Measurements from ENCODE around the gene CHD3.
A peak's percentile ranks its signal among the peaks of the same experiment; 100 is the strongest.

CHD3 gene

DNA sequence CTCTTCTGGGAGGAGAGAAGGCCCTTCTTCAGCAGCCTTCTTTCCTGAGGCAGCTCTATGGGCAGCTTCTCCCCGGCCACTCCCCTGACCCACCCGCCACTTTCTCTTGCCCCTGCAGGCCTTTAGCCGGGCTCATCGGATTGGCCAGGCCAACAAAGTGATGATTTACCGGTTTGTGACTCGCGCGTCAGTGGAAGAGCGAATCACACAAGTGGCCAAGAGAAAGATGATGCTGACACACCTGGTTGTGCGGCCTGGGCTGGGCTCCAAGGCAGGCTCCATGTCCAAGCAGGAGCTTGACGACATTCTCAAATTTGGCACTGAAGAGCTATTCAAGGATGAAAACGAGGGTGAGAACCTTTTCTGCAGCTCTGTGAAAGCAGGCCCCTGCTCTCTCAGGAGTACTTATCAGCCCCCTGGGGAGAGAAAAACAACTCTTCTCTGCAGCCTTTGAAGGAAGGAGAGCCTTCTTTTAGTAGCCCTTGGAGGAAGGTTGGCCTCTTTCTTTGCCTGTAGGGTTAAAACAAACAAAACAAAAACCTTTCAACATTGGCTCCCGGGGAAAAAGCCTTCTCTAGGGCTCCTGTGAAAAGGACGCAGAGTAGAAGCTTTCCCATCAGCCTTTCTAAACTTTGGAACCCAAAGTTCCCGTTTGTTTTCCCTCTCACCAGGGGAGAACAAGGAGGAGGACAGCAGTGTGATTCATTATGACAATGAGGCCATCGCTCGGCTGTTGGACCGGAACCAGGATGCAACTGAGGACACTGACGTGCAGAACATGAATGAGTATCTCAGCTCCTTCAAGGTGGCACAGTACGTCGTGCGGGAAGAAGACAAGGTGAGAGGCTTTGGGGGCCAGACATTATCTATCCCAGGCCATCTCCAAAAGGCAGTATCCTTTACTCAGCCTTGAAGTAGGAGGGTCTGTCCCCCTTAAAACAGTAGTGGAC, 14.8 kb downstream of the CHD3 start:
- DNase-seq: no peak

DNA sequence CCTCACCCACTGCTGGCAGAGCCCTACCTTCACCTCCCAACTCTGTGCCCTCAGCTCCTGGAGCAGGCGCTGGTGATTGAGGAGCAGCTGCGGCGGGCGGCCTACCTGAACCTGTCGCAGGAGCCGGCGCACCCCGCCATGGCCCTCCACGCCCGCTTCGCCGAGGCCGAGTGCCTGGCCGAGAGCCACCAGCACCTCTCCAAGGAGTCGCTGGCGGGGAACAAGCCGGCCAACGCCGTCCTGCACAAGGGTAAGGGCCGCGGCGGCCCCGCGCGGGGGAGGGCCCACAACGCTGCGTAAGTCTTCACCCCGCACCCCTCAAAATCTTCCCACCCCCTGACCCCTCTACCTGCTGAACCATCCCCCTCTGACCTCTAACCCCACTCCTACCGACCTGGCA, 20.5 kb downstream of the CHD3 start:
- no peak for DNase-seq

DNA sequence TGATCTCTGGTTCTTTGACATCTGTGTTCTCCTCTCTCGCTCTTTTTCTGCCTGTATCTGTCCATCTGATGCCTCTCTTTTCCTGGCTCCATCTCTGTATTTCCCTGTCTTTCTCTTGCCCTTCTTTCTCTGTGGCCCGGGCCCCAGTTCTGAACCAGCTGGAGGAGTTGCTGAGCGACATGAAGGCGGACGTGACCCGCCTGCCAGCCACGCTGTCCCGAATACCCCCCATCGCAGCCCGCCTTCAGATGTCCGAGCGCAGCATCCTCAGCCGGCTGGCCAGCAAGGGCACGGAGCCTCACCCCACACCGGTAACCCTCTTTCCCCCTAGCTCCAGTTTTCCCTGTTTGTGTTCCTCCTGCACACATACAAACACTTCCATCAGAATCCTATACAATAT, 21.7 kb downstream of the CHD3 start:
- DNase-seq: no peak

DNA sequence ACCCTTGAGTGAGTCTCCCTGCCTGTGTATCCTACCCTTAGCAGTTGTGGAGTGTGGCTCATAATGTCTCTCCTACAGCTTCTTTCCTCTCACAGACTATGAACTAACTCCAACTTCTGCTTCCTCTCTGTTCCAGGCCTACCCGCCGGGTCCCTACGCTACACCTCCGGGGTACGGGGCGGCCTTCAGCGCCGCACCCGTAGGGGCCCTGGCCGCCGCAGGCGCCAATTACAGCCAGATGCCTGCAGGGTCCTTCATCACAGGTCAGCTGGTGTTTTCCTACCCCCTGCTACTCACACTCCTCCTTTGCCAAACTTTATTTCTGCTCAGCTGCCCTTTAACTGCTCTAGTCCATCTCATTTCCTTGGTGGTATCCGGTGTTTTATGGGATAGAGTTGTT, 22.1 kb downstream of the CHD3 start:
- DNase-seq: no peak

DNA sequence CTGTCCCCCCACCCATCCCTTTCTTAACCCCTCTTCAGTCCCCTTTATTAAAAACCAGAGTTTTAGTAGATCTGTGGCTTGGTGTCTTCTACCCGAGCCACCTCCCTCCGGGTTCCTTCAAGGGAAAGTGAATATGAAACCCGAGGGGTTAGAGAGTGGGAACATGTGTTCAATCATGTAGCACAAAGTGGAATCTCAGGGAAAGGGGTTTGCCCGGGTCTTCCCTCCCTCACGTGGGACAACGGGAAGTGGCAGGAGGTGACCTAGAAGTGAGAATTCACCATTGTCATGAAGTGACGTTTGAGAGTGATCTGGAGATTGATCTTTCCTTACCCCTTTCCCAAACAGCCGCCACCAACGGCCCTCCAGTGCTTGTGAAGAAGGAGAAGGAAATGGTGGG, 22.5 kb downstream of the CHD3 start:
- DNase-seq: no peak

DNA sequence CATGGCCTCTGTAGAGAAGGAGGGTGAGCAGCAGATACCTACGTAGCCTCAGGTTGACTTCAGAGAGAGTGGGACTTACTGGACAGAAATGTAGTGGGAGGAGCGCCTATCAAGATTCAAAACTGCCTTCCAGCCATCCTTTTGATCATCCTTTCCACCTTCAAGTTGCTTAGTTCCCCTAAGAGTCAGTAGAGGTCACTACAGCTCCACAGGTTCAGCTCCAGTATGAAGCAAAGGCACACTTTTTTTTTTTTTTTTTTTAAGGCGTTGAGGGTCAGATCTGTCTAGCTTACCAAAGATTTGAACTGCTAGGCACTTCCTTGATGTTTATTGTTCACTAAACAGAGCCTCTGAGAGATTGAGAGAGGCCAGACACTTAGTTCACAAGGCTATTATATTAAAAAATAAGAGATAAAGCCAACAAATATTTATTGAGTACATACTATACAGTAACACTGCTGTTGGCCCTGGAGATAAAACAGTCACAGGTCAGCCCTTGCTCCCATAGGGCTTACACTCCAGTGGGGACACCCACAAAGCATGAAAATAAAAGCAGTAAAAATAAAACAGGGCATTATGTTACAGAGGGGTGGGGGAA, 24.4 kb downstream of the CHD3 start:
- DNase-seq: peak; percentile 47

DNA sequence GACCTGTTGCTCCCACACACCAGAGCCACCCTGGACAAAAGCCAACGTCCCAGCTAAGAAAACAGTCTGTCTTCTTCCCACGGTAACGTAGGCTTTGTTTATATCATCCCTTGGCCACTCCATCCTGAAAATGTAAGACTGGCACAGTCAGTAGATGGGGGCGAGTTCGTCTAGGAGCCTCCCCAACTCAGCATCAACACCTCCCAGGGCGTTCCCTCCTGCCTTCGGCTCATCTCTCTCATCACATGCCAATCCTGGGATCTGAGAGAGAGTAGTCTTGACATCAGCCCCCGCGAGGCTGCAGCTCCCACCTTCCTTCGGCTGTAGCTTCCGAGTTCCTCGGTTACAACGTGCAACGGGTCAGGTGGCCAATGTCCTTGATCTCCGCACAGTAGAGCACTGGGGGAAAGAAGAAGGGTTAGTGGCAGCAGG, 26.6 kb downstream of the CHD3 start:
- no peak for DNase-seq

DNA sequence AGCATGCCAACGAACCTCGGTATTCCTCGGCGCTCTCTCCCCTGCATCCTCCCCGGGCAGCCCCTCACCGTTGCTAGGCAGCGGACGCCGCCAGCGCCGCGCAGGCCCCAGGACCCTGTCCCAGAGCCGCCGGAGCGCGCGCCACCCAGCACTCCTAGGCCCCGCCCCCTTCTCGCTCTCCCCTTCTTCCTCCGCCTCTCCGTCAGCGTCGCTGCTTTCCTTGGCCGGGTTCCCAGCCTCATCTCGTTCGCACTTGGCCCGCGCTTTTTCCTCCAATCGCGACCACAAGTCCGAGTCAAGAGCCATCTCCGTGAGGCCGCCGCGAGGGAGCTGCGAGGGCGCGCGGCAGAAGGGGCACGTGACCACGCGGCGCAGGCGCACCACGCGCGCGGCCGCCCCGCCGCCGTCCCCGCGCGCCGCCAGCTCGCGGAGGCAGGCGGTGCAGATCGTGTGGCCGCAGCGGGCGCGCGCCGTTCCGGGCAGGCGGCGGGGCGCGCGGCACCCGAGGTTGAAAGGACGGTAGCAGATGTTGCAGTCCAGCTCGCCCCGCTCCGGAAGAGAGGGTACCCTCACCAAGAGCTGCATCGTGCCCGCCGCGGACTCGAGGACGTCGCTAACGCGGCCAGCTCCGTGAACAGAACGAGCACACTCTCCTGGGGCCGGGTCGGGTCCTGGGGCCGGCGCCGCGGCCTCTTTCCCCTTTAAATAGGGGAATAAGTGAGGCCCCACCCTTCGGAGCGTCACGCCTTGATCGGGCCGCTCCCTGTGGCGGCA, 27.2 kb downstream of the CHD3 start, which contains the start of gene RNF227:
TSS of gene RNF227 (minus strand) at position 679 of the 774 bp plus-strand sequence. CDS start at position 585, 94 bp downstream.
- peak; percentile 95 for DNase-seq

DNA sequence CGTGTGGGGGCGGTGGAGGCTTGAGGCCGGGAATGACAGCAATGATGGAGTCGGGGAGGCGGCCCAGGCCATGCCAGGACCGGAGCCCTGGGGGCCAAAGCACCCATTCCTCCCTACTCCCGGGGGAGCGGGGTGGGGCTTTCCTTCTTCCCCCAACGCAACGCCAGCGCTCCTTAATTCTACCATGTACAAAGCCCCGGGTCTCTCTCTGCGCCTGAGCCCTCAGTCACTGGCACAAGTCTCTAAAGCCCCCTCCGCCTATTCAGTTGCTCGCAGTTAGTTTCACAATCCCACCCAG, 27.7 kb downstream of the CHD3 start:
- no peak for DNase-seq

DNA sequence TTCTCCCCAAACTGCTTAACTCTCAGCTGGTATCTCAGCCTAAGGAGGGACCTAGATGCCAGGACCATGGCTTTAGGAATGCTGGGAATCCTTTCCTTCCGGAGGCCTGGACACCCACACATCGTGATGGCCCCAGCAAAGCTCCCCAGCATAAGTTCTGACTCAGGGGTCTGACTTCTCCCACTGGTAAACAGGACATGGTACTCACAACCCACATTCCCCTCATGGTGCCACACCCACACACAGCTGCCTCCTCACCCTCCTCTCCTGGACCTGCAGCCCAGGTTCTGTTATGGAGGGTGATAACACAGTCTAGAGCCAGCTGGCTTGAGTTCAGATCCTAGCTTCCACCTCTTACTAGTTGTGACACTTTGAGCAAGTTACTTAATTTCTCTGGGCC, 28.2 kb downstream of the CHD3 start:
- no peak for DNase-seq

DNA sequence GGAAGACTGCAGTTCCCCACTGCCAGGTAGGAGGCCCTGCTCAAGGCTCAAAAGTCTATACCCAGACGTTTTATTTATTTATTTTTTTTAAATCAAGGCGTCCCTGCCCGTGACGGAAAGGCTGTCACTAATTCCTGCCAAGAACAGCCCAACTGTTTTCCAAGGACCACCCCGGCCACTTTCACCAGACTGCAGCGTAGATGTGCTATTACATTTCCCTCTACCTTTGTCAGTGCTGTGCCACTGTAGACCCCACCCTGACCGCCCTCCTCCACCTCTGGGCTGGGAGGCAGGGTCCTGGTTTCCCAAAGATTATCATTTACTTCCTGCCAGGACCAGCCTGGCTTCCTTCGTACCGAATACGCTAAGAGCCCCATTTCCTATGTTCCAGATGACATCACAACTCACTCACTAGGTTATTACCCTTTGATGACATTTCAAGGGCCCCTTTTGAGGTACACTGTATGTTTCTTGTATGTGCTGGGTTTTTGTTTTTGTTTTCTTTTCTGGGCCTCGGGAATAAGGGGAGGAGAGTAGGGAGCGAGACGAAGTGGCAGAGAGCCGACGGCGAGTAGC, 33.8 kb downstream of the CHD3 start:
- no peak for DNase-seq

DNA sequence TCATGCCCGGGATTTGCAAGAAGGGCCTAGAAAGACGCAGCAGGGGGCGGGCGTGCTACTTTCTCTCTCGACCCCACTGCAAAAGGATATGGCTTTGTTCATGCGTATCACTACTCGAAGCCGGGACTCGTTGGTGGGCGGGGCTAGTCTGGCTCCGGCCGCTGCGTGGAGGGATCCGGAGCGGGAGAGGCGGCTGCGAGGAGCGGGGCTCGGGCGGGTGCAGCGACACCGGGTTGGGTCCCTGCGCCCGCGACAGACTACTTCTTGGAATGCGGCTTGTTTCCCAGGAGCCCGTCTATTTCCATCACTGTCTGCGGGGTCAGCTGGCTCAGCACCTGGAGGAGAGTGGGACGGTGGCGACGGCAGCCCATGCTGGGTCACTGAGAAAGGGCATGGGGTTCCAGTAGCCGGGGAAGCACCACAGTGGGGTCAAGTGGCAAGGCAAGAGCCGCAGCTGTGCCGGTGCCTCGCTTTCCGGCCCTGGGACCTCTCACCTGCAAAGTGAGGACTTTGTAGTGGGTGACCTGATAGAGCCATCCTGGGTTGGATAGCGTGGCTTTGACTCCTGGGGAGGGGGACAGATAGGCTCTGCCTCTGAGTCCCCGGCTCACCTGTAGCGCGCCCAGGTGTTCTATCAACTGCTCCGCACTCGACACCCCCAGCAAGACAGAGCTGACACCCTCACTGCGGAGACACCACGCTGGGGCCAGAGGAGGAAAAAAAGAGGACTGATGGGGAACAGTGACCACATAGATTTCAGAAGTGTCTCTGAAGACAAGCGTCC, 34.4 kb downstream of the CHD3 start:
- peak; percentile 87 for DNase-seq

DNA sequence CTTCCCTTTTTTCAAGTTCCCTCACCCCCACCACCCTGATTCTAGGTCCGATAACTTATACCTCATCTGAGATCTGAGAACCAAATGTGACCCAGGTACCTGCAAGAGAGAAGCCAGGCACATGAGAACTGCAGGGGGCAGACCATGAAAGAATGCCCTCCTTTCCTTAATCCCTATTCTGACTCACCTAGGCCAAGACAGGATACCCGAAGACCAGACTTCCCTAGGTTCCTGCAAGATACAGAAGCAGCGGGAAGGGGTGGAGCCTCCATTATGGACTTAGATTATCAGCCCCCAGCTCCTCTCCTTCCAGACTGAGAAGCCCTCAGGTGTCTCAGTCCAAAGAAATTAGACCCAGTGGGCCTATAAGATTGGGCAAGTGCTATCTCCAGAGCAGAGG, 39.0 kb downstream of the CHD3 start:
- DNase-seq: no peak

DNA sequence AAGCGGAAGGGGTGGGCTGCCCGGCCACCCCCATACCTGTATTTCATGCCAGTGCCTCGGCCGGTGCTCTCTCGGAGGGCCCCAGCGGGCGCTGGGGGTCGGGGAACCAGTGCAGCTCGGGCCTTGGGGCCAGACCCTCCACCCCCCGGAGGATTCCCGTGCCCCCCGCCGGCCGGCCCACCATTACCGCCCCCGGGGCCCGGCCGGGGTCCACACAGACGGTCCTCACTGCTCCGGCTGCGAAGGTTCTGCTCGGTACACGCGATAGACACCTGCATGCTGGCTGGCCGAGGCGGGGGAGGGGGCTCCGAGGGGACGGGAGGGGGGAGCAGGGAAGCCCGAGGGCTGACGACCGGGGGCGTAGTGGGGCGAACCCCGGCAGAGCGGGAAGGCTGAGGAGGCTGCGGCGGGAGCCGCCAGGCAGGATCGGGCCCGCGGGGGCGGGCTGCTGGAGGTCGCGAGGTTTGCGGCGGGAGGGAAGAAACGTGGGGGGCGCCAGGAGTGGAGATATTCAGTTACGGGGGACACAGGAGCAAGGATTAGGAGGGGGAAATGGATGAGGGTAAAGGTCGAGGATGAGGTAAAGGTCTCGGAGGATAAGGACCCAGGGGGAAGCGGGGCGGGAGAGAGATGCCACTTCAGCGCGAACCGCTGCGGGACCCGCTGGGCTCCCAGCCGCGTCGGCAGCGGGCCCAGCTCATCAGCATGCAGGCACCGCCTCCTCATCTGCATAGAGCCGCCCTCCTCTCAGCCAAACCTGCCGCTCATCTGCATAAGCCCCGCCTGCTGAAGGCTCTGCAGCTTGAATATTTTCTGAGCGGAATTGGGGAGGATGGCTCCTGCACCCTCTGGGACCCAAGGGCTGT, 40.8 kb downstream of the CHD3 start, which contains the start of gene KCNAB3:
TSS of gene KCNAB3 (minus strand) at position 699 of the 866 bp plus-strand sequence. CDS start at position 278, 421 bp downstream.
- peak; percentile 76 for DNase-seq

DNA sequence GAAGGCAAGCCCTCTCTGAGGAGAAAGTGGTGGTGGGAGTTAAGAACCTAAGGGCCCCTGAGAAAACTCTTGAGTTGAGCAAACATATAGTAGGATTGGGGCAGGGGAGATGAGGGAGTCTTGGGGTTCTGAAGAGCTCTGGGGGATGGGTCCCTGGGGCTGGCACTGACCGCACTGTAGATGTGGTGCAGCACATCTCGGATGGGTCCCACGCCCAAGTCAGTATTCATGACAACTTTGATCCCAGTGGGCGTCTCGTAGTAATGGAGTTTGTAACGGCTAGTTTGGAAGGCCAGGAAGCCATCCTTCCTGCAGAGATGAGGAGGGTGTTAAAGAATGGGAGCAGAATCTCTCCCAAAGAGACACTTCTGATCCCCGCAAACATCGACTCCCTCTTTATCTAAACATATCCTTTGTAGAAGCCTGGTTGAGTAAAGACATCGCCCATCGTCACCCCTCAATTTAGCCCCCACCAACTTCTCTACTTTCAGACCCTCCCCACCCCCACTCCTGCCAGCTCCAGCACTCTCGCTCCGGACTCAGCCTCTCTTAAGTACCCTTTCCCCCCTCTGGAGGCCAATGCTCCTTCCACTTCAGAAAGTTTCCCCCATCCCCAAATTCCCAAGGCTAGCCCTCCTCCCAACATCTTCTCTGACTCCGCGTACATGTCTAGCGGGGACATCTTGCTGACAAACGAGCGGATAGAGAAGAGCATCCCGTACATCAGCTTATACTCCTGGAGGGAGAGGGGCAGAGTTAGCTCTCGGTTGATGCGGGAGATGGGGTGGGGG, 42.4 kb downstream of the CHD3 start:
- no peak for DNase-seq

DNA sequence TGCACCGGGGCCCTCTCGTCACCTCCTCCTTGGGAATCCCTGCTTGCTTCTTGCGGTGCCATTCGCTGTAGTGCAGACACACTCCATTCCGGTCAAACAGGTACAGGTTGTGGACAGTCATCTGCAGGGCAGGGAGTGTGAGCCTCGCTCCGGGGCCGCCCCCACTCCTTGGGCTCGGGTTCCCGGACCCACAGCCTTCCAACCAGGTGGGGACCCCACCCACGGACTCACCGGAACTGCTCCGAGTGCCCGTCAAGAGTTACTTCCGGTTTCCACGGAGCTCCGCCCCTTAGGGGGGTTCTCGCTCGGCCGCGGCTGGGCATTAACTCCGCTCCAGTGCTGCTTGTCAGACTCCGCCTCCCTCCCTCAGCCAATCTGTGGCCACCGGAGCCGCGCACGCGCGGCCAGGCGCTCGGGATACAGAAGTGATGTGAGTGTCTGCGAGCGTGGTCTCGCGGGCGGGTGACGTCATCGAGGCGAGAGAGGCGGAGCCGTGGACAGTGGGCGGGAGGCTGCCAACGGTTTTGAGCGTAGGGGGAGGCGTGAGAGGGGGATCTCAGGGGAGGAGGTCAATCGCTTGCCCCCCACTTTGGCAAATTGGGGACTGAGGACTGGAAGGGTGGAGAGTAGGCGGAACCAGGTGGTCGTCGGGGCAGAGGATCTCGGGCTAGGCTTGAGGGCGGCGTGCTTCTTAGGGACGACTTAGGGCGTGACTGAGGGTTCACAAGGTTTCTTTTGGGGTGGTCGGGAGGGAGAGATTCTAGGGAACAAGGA, 43.3 kb downstream of the CHD3 start, which contains the start of the genes CNTROB and TRAPPC1:
TSS of gene CNTROB (plus strand) at position 498 of the 774 bp plus-strand sequence. CDS start 874 bp downstream, outside the sequence.
TSS of gene TRAPPC1 (minus strand) at position 238 of the 774 bp plus-strand sequence. CDS start at position 121, 117 bp downstream.
- DNase-seq: peak; percentile 100

DNA sequence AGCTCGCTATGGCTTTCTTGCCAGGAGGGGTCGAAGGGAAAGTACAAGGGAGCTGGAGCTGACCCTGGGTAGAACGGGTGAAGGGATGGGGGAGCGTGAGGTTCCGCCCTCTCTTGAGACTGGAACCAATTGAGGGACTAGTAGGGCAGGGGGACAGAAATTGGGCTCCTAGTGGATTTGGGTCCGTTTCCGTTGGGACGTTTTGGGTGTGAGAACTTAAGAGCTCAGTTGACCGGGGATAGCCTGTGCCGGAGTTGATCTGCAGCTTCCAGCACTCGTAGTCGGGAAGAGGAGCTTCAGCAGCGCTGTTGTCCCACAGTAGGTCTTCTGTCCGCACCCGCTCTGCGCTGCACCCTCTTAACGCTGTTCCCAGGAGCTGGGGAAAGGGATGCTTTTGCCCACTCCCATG, 43.9 kb downstream of the CHD3 start:
- DNase-seq: peak; percentile 51

DNA sequence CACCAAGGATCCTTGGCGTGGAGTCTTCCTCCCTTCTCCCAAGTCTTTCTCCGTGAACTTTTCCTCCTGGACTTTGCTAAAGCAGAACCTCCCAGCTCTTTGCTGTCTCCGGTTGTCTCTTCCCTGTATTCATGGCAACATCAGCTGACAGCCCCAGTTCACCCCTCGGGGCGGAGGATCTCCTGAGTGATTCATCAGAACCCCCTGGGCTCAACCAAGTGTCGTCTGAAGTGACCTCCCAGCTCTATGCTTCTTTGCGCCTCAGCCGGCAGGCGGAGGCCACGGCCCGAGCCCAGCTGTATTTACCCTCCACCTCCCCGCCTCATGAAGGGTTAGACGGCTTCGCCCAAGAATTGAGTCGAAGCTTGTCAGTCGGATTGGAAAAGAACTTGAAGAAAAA, 44.4 kb downstream of the CHD3 start:
- peak; percentile 48 for DNase-seq

DNA sequence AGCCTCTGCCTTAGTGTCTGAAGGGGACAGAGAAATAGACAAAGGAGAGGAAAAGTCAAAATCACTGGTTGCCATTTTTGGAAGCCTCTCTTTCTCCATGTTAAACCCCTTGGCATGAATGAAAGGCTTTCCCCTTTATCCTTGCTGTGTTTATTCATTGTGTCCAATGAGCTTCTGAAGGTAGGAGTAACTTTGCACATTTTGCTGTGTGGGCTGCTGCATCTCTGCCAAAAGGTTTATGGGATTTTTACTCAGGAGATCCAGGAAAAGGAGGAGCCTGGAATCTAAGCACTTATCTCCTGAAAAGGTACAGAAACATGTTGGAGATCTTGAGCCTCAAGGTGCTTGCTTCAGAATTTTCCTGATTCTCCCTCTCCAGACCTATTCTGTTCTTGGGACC, 47.3 kb downstream of the CHD3 start:
- no peak for DNase-seq
